Amygdala (tissue), 56 donors: ENCODE results near the gene KLRB1.
A peak's percentile ranks its signal among the peaks of the same experiment; 100 is the strongest.
"Not testable (repeated sequence)": the region's sequence is repeated elsewhere in the genome, so short reads cannot be mapped to it uniquely, and the experiment has no call there.

Experiments used
- DNase-seq, 56 donors: peaks; one replicate each; lab custom pipeline; 2025; lab: John Stamatoyannopoulos, UW

The KLRB1 gene

GRCh38 chr12:9607716-9608115, at the start of gene KLRB1:
KLRB1 (minus strand) TSS chr12:9607916; CDS start chr12:9607839, 77 bp downstream.
- DNase-seq: no peak

DNA sequence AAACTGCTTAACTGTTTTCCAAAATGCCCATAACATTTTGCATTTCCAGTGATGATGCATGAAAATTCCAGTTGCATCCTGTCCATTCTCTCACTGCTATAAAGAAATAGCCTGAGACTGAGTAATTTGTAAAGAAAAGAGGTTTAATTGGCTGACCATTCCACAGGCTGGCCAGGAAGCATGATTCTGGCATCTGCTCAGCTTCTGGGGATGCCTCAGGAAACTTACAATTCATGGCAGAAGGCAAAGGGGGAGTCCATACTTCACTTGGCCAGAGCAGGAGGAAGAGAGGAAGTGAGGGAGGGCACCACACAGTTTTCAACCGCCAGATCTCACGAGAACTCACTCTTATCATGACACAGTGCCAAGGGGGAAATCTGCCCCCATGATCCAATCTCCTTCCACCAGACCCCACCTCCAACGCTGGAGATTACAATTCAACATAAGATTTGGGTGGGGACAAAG, 43.6 kb upstream of the KLRB1 start:
- no peak for DNase-seq

- DNase-seq: no peak
Observed at GRCh38 chr12:9650151-9650576, 42.4 kb upstream of the KLRB1 start.

DNA sequence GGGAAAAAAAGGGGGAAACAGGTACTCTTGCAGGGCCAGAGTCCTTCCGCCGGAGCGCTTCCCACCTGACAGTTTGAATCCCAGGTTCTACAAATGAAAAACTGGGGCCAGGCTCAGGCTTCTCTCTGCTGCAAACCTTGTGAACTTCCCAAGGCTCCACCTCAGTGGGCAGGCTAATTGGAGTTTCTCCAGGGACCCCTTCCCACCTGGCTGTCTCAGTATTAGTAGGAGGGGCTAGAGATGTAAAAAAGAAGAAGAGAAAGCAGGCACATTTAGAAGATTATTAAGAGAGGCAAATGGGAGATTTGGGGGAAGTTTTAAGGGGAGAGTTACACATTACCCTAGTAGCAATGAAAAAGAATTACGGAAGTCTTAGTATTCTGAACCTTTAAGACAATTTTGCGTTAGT, 41.8 kb upstream of the KLRB1 start:
- peak in 1 of 56 donors; percentile 15 for DNase-seq

DNA sequence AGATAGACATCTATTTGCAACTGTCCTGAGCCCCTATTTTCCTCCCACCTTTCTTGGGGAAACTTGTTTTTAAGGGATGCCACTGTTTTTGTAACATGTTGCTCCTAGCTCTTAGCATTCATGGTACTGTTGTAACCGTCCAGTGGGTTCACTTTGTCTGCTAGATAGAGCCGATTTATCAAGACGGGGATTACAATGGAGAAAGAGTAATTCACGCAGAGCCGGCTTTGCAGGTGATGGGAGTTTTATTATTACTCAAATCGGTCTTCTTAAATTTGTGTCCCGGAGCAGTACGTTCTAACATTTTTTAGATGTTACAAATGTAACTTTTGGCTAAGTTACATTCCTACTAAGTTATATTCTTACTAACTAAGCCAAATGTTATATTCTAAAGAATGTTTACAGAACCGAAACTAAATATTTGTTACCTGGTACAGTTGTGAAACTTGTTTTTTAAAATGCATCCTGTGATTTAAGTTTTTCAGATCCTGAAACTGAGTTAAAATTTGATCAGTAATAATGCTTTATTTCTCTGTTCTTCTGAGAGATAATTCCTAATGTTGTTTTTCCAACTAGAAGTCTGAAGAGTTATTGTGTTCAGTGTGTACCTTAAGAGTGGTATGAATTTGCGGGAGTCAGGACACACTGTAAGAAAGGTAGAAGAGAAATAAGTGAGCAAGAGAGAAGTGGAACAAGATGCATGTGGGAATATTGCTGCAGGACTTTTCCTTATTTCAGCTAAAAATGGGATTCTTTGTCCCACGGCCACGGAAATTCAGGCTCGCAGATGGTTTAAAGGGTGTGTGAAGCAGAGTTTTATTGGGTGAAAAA, 41.2 kb upstream of the KLRB1 start:
- DNase-seq: peak in 1 of 56 donors; percentile 17

DNA sequence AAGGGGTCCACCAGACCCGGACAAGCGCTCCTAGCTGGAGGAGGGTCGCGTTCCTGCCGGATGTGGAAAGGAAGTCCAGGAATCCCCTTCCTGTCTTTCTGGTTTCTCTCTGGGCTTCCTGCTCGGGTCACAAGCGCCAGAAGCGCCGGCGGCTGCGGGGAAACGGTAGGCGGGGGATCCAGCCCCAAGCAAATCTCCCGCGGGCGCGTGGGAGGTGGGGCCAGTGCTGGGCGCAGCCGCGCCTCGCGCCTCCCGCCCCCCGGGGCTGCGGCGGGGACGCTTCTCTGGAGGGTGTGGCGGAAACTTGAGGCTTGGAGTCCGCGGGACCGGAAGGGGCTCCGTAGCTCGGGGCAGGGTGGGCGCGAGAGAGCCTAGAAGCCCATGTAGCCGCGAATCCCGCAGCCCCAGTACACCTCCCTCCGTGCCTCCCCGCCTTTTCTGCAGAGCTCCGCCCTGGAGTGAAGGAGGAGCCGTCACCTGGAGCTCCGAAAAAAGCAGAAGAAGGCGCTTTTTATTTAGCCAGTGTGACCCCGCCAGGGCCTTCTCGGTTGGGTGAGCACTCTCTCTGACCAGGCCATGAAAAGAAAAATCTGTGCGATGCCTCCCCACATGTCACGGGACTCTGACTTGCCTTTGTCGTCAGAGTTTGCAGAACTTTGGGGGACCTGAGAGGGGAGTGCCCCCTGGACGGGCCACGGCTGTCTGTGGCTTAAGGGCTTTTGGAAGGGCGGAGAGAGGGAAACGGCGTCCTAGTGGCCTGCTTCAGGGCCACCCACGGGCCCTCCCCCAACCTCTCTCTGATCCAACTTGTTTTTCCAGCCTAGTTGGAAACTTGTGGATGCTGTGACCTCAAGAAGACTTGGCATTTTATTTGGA, 40.3 kb upstream of the KLRB1 start:
- DNase-seq: peak in 47 of 56 donors; percentile 10 to 70 (median 40)

DNA sequence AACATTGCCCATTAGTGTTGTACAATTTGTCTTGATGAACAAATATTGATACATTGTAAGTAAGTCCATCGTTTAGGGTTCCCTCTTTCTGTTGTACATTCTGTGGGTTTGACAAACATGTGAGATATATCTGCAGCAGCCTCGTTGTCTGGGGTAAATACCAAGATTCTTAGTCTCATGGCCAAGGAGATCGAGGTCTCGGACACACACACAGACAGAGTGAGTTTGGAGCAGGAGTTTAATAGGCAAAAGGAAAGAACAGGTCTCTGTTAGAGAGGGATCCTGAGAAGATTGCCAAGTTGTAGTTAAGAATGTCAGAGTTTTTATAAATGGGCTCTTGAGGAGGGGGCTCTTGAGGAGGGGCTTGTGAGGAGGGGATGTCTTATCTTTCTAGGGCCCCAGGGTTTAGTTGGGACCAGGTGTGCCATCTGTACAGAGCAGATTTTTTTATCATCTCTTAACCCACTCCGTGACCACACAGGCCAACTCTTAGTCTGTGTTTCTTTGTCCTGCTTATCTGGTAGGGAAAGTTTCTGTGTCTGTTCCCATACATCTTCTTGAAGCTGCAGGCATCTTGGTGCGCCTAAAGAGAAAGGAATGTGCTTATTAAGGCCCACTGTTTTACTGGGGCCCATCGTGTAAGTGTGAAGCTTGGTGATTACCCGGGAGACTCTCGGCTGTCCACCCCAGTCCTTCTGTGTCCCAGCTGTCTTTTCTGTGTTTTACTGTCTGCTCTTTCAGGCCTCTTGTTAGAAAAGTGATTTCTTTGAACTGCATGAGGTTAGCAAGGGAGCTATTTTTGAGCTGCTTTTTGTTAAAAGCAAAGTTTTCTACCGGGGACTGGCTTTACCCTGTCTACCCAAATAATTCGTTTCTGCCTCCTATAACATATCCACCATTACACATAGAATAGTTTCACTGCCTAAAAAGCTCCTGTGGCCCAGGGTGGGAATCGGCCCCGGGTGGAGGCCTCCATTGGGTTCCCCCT, 39.4 kb upstream of the KLRB1 start:
- DNase-seq: no peak

DNA sequence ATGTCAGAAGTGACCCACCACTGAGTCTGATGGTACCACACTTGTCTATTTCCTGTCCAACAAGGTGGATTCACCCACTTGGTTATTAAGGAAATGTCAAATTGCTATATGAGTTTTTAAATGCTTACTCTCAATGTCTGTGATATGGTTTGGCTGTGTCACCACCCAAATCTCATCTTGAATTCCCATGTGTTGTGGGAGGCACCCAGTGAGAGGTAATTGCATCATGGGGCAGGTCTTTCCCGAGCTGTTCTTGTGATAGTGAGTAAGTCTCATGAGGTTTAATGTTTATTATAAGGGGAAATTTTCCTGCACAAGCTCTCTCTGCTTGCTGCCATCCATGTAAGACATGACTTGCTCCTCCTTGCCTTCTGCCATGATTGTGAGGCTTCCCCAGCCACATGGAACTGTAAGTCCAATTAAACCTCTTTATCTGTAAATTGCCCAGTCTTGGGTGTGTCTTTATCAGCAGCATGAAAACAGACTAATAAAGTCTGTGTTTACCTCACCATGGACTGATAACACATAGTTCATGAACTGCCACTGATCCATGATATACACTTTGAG, 37.4 kb upstream of the KLRB1 start:
- DNase-seq: not testable (repeated sequence)

DNA sequence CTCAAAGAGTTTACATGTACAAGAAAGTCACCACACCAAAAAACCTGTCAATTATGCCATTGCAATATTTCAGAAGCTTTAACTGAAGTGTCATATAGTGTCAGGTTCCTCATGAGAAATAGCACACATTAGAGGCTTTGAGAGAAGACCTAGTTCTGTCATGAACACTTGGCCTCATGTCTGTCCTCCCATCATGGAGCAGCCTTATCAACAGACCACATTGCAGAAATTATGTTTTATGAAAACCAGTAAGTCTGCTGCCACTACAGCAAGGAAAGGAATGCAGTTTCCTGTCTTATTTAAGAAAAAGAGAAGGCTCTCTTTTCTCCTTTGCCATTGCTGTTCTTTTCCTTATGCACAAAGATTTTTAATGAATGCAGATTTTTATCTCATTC, 35.5 kb upstream of the KLRB1 start:
- no peak for DNase-seq

DNA sequence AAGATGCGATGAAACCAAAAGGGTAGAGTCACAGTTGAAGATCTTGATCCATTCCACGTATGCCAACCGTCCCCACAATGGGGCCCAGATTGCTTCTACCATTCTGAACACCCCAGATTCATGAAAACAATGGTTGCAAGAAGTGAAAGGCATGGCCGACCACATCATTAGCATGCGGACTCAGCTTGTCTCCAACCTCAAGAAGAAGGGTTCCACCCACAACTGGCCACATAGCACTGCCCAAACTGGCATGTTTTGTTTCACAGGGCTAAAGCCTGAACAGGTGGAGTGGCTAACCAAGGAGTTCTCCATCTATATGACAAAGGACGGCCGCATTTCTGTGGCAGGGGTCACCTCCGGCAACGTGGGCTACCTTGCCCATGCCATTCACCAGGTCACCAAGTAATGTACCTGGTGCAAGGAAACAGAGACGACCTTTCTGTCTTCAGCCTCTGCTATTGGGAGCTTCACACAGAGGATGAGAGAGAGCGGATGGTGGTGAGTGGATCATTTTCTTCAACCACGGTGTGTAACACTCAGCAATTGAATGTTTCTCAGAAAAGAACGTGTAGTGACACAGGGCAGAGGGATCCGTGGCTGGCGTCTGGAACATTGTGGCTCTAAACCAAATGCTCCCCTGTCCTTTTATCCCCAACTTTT, 35.0 kb upstream of the KLRB1 start:
- no peak for DNase-seq

GRCh38 chr12:9640024-9640423, 32.3 kb upstream of the KLRB1 start:
- DNase-seq: no peak

DNA sequence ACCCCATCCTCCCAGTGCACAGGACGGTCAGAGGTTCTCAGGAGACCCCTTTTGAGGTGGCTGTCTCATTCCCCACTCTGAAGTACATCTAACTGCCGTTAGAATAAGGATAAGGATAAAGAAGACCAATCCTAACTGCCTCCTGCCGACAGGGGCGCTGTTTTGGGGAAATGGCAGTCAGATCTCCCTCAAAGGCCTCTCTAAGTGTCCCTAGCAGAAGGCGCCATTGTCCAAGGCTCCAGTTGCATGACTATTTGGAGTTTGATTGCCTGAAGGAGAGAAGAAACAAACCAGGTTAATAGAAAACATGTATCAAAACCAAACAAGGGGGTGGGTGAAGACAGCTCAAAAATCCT, 29.1 kb upstream of the KLRB1 start:
- DNase-seq: no peak

DNA sequence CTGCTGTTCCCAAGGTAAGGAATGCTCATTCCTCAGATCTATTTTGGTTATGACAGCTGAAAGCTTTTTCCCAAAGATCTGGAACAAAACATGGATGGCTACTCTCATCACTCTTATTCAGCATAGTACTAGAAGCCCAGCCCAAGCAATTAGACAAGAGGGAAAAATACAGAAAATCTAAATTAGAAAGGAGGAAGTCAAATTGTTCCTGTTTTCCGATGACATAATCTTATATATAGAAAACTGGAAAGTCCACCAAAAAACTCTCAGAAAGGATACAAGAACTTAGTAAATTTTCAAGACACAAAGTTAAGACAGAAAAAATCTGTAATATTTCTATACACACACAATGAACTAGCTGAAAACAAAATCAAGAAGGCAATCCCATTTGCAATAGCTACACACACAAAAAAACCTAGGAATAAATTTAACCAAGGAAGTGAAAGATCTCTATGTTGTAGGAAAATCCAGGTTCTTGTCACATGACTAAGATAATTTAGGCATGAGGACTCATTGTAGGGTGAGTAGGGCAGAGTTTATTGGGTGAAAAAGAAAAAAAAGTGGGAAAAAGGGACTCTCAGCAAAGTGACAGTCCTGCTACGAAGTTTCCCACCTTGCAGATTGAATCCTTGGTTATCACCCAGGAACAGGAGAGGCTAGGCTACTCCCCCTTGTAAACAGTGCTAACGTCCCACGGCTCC, 28.6 kb upstream of the KLRB1 start:
- no peak for DNase-seq

- no peak for DNase-seq
Observed at GRCh38 chr12:9634969-9635754, 27.4 kb upstream of the KLRB1 start.

GRCh38 chr12:9634177-9634803, 26.6 kb upstream of the KLRB1 start:
- peak in 10 of 56 donors; percentile 3 to 68 (median 7) for DNase-seq

DNA sequence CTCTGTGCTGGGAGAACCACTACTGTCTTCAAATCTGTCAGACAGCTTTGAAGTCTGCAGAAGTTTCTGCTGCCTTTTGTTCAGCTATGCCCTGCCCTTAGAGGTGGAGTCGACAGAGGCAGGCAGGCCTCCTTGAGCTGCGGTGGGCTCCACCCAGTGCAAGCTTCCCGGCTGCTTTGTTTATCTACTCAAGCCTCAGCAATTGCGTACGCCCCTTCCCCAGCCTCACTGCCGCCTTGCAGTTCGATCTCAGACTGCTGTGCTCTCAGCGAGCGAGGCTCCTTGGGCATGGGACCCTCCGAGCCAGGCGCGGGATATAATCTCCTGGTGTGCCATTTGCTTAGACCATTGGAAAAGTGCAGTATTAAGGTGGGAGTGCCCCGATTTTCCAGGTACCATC, 25.1 kb upstream of the KLRB1 start:
- DNase-seq: no peak

GRCh38 chr12:9626821-9627220, 19.1 kb upstream of the KLRB1 start:
- DNase-seq: no peak
